GM12875 (cell line): ENCODE measurements around the gene GPRIN1.
A peak's percentile ranks its signal among the peaks of the same experiment; 100 is the strongest.

ENCODE experiments used
- H3K4me3 ChIP-seq: one replicate; pipeline ENCODE4 v1.5.1; 2011; ENCODE audit warnings: low read depth, low read length, control low read depth
- CTCF ChIP-seq: IDR thresholded peaks from 2 replicates; pipeline ENCODE4 v1.5.1; 2011; ENCODE audit warnings: low read depth, mild to moderate bottlenecking, control low read depth, inconsistent platforms, low read length, moderate library complexity, borderline replicate concordance; ENCODE audit not compliant: insufficient read depth

GPRIN1 gene

GRCh38 chr5:176653401-176654385 is 43.7 kb upstream of the GPRIN1 start:
- TF ChIP-seq CTCF: no peak
- no peak overlapping the region for H3K4me3 ChIP-seq

GRCh38 chr5:176652136-176652535 is 42.2 kb upstream of the GPRIN1 start:
- no peak for TF ChIP-seq CTCF
- no peak overlapping the region for H3K4me3 ChIP-seq

DNA sequence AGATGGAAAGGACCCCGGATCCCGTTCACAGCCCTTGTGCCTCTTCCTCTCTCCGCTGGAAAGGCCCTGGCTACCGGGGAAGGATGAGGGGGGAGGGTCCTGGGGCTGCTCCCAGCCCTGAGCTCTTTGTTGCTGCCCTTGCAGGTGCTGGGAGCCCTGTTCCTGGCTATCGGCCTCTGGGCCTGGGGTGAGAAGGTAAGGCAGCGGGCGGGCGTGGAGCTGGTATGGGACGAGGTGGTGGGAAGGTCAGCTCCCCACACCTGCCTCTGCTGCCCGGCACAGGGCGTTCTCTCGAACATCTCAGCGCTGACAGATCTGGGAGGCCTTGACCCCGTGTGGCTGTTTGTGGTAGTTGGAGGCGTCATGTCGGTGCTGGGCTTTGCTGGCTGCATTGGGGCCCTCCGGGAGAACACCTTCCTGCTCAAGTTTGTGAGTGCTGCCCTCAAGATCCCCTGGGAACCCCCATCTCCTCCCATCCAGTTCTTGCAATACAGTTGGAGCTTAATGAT is 41.6 kb upstream of the GPRIN1 start:
- no peak for TF ChIP-seq CTCF

DNA sequence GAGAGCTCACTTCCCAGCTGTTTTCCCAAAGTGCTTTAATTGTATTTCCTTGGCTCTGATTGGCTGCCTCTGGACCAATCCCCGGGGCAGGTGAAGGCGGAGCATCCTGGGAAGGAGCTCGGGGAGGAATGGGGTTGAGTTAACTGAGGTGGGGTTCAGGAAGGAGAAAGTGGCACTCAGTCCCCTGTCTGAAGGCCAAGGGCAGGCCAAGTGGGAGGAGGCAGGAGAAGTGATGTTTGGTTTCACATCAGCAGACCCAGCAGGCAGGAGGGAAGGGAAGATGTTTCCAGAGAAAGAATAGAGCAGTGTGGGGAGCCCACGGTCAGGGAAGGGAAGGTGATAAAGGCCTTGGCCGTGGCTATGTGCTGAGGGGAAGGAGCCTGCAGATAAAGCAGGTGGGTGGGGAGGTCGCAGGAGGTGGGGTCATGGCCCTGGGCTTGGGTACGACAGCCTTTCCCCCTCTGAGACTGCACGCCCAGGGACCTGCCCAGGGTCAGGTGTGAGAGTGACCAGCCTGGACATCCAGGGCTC is 40.5 kb upstream of the GPRIN1 start:
- TF ChIP-seq CTCF: no peak
- no peak overlapping the region for H3K4me3 ChIP-seq

More for the DNA sequence above, 41.6 kb upstream of the GPRIN1 start:
- no peak overlapping the region for H3K4me3 ChIP-seq

GRCh38 chr5:176648474-176649194 is 38.7 kb upstream of the GPRIN1 start:
- TF ChIP-seq CTCF: no peak
- H3K4me3 ChIP-seq: no peak overlapping the region

DNA sequence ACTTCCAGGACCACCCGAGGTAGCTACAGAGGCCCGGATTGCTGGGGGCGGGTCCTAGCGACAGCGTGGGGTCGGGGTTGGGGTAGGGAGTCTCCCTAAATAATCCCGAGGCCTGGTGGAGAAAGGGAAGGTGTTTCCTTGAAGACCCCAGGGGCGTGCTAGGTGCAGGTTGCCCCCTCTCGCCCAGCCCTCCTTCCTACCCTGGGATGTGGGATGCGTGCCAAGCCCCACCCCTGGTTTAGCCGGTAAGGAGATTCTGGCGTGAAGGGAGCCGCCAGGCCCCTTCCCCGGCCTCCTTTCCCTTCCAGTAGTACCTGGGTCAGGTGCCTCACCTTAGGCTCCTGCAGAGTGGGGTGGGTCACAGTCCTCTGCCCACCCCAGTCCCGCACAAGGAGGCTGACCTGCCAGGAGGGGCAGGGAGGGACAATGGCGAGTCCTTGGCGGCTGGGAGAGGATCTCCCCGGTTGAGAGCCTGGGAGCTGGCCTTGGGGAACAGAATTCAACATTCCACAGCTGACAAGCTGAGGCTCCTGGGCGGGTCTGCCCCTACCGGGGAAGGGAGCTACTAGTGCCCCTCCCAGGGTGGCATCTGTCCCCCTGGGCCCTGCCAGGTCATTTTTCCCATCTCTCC is 38.0 kb upstream of the GPRIN1 start:
- TF ChIP-seq CTCF: no peak

More for the DNA sequence above, 38.0 kb upstream of the GPRIN1 start:
- peak overlapping the region; percentile 72 for H3K4me3 ChIP-seq
